GM21529 (cell line): Measurements from ENCODE around the gene SPECC1.
"Not testable (repeated sequence)": the region's sequence is repeated elsewhere in the genome, so short reads cannot be mapped to it uniquely, and the experiment has no call there.

Source experiments
- ATAC-seq: cut with Tn5 transposase; IDR thresholded peaks from one replicate; pipeline ENCODE4 v1.9.1; 2021; ENCODE audit not compliant: unreplicated experiment

Gene SPECC1

GRCh38 chr17:20066253-20066652 is 57.1 kb downstream of the SPECC1 start:
- ATAC-seq = no peak

GRCh38 chr17:20067711-20068110 is 58.6 kb downstream of the SPECC1 start:
- ATAC-seq = no peak

DNA sequence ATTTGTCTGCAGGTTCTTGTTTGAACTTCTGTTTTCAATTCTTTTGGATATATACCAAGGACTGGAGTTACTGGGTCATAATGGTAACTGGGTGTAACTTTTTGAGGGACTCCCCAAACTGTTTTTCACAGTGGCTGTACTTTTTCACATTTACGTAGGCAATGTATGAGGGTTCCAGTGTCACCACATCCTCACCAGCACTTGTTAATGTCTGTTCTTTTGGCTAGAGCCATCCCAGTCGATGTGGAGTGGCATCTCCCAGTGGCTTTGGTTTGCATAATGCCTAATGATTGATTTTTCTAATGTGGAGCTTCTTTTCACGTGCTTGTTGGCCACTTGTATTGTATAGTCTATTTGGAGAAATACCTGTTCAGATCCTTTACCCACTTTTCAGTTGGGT is 59.3 kb downstream of the SPECC1 start:
- no peak for ATAC-seq

DNA sequence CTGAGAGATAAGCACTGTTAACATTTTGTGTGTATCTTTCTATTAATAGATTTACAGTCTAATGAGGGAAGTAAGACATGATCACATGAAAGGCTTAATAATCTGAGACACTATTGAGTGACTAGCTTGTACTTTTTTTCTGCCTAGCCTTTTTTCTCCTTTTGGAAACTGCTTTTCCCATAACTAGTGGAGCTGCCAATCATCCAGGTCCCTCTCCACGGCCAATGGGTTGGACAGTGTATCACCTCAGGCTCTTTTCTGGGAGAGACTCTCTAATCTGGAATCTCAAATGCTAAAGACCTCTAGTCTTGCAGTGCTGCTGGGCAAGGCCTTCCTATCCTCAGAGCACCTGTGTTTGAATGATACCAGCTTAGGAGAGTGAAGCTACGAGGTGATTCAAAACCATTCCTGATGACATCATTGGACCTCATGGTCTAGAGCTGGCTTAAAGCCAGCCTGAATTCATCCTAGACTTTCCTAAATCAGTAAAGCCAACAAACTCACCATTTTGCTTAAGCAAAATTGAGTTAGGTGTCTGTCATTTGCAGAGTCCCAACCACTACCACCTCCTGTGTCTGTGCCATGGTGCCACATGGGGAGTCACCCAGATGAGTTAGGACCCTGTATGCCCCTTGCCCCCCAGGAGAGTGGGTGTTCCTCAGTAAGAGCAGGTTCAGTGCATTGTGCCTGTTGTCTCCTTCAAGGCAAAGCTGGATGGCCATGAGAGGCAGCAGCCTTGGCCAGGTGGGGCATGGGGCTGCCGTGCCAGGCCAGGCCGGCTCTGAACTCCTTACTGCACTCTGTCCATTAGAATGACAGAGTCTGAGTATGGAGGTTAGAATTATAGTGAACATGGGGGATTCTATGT is 62.9 kb downstream of the SPECC1 start:
- no peak for ATAC-seq

GRCh38 chr17:20072692-20072992 is 63.5 kb downstream of the SPECC1 start:
- no peak for ATAC-seq

DNA sequence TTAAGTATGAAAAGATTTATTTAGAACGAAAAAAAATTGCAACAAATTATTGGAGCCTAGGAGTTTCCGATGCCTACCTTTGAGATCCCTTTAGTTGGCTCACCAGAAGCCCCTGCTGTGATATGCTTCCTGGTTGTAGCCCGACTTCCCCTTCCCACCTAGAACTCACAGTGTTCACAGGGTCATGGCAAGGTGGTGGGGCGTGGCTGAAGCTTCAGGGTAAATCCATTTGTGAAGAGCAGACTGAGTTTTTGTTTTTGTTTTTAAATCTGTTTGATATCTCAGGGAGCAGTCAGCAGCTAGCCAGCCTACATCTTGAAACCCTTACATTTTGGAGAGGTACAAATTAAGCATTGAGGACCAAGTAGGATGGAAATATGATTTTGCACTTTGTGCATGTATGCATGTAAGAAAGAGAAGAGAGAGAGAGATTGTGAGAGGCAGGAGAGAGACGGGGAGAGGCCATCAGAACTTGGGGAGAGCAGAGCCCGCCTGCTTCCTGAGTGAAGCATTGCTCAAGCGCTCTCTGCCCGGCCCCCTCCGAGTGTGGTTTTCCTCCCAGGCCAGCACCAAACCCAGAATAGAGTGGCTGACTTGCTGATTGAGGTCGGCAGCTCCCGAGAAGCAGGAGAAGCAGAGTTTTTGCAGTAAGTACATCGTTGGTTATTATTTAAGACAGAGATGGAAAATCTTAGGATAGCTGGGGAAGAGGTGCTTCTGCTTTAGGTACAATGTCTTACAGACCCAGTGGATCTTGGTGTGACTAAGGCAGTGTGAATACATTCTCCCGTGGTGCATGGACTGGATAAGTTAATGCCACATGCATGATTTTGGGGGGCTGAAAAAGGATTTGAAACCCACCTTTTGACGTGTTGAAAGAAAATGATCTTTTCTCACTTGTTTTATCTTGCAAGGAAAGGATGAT is 64.2 kb downstream of the SPECC1 start:
- ATAC-seq = no peak

GRCh38 chr17:20074001-20074400 is 64.8 kb downstream of the SPECC1 start:
- ATAC-seq = no peak

DNA sequence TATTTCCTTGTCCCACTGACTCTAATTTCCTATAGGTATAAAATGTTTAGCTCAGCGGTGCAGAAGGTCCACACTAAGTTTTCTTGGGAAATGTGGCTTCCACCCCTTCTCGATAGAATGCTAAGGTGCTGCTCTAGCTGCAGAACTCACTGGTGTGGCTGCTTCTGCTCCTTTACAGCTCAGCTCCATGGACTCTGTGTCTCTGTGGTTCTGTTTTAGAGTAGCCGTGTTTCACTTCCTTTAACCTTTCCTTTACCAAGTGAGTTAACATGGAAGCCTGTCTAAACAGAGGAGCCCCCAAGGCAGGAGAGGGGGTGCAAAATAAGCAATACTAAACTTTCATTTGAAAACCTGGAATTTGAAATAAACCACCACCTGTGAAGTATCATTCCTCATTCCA is 65.3 kb downstream of the SPECC1 start:
- no peak for ATAC-seq

GRCh38 chr17:20076137-20076536 is 67.0 kb downstream of the SPECC1 start:
- not testable (repeated sequence) for ATAC-seq

DNA sequence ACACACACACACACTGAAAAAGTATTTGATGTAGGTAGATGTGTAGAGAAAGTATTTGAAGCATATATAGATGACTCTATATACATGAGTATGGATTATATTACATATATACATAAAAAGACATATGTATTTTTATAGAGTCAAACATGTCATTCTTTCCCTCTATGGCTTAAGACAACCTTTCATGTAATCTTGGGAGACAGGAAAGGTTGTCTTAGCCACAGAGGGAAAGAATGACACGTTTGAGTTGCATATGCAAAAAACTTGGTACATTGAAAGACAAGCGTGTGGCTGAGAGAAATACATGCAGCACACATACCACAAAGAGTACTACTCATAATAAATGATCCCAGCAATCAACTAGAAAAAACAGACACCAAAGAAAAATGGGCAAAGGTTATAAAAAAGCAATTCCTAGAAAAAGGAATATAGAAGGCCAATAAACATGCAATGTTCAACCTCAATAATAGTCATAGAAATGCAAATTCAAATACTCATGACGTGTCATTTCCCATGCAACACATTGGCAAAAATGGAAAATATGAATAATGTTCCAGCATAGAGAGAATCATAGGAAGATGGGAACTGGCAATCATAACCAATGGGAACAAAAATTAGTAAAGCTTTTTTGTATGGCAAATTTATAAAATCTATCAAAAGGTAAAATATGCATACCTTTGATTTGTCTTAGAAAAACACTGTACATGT is 69.0 kb downstream of the SPECC1 start:
- no peak for ATAC-seq

DNA sequence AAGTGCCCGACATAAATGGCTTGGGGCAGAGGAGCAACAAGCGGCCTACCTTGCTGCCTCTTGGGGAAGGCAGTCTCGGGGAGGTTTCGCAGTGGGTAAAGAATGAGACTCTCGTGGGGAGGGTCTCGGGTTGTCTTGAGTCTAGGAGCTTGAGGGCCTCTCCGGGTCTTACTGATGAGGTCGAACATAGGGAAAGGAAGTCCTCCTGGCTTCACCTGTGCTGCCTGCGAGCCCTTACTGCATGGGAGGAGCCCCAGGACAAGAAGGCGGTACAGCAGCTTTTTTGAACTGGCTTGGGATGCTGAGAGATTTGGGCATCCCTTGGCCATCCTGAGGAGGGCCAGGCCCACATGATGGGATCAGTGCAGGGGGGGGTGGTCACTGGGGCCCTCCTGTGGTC is 71.4 kb downstream of the SPECC1 start:
- no peak for ATAC-seq

- ATAC-seq = no peak
These were observed 74.1 kb downstream of the SPECC1 start for GRCh38 chr17:20083156-20083859.

GRCh38 chr17:20084621-20085282 is 75.6 kb downstream of the SPECC1 start:
- no peak for ATAC-seq

- no peak for ATAC-seq
These were observed 76.2 kb downstream of the SPECC1 start for GRCh38 chr17:20085283-20085845.

- ATAC-seq = no peak
These were observed 77.4 kb downstream of the SPECC1 start for GRCh38 chr17:20086416-20087076.

DNA sequence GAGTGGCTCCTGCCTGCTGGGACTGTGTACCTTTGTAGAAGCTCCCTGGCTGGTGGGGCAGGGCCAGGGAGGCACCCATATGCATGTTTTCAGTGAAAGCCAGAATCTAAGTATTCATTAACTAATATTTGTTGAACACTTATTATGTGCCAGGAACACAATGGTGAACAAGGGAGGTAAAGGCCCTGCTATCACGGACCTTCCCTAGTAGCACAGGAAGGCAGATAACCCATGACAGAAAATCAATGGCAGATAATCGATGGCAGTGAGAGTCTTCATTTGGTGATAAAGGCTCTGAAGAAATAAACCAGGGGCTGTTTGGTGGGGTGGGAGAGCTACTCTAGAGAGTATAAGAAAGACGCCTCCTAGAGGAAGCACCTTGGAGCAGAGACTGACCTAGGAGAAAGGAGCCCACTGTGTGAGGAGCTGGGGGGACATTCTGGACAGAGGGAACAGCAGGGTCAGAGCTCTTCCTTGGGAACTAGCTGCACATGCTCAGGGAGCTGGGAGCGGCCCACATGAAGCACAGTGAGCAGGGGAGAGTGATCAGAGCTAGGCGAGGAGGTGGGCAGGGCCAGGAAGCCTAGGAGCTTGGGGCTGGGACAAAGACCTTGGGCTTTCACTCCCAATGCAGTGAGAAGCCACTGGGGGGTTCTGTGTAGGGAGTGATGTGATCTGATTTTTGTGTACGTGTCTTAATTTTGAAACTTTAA is 78.5 kb downstream of the SPECC1 start:
- no peak for ATAC-seq

- ATAC-seq = no peak
These were observed 80.8 kb downstream of the SPECC1 start for GRCh38 chr17:20089756-20090547.
